CD4-positive, alpha-beta T cell (primary cell): ENCODE data around the gene RAB40C. TPM values are rescaled to one million over a fixed set of nuclear protein-coding genes. Genes with fewer than 3 reads are reported as not detected.

Experiments used
- ATAC-seq: fragments of 200-7000 bp; cut with Tn5 transposase; one replicate; pipeline ENCODE4 v1.10.0; 2022; ENCODE audit warnings: mild to moderate bottlenecking; ENCODE audit not compliant: poor library complexity
- CTCF ChIA-PET: fragments of 350-600 bp; sonication (Branson Sonifier 250); formaldehyde crosslinking; loops from one replicate; lab custom pipeline; 2021; ENCODE audit warnings: antibody characterized with exemption, inconsistent platforms; lab: Charles Lee
- POLR2A ChIA-PET: fragments of 350-600 bp; sonication (Branson Sonifier 250); formaldehyde crosslinking; loops from one replicate; lab custom pipeline; 2021; ENCODE audit warnings: antibody characterized with exemption, inconsistent platforms; lab: Charles Lee
- DNase-seq, 14 experiments: peaks; one replicate each; pipeline ENCODE4 v3.0.0-alpha.2; 2013 to 2020; ENCODE audit warnings: mixed read lengths in 2 of 14
- H3K27ac ChIP-seq, 2 donors: one replicate each; pipeline versions ENCODE4 v1.5.1 to v1.7.0; 2013; ENCODE audit warnings: low read length in 2 of 2, low read depth in 1 of 2, mild to moderate bottlenecking in 1 of 2
- H3K27me3 ChIP-seq, 2 experiments: 1 replicate in 1 of 2; 2 replicates in 1 of 2; pipeline versions ENCODE4 v1.6.1 to v1.7.0; 2013; ENCODE audit warnings: low read length in 2 of 2, control low read depth in 1 of 2, mild to moderate bottlenecking in 1 of 2, moderate library complexity in 1 of 2; ENCODE audit not compliant: insufficient read depth in 2 of 2, control insufficient read depth in 1 of 2
- H3K36me3 ChIP-seq: one replicate; pipeline ENCODE4 v1.6.1; 2013; ENCODE audit warnings: low read length, control low read depth; ENCODE audit not compliant: insufficient read depth
- H3K4me1 ChIP-seq: one replicate; pipeline ENCODE4 v1.6.1; 2013; ENCODE audit warnings: low read length, control low read depth; ENCODE audit not compliant: insufficient read depth
- H3K4me3 ChIP-seq: one replicate; pipeline ENCODE4 v1.5.1; 2013; ENCODE audit warnings: mild to moderate bottlenecking, low read length, moderate library complexity
- H3K9me3 ChIP-seq, 2 experiments: 1 replicate in 1 of 2; 2 replicates in 1 of 2; pipeline versions ENCODE4 v1.6.1 to v1.7.0; 2013; ENCODE audit warnings: low read length in 2 of 2, mild to moderate bottlenecking in 2 of 2, control low read depth in 1 of 2, moderate library complexity in 1 of 2; ENCODE audit not compliant: control insufficient read depth in 1 of 2, insufficient read depth in 1 of 2
- H3K27ac Mint-ChIP-seq: one replicate; pipeline ENCODE4 v1.8.0; 2020; ENCODE audit warnings: mixed read lengths
- H3K27me3 Mint-ChIP-seq: one replicate; pipeline ENCODE4 v1.8.0; 2021; ENCODE audit warnings: mixed read lengths
- H3K36me3 Mint-ChIP-seq: one replicate; pipeline ENCODE4 v1.8.0; 2021; ENCODE audit warnings: low read depth, mixed read lengths
- H3K4me1 Mint-ChIP-seq: one replicate; pipeline ENCODE4 v1.8.0; 2021; ENCODE audit warnings: low read depth, mixed read lengths
- H3K4me3 Mint-ChIP-seq: one replicate; pipeline ENCODE4 v1.8.0; 2020; ENCODE audit warnings: mild to moderate bottlenecking, mixed read lengths
- H3K9me3 Mint-ChIP-seq: one replicate; pipeline ENCODE4 v1.8.0; 2020; ENCODE audit warnings: mixed read lengths
- CTCF ChIP-seq: fragments of 200-600 bp; IDR thresholded peaks from one replicate; pipeline ENCODE4 v1.8.0; 2022; ENCODE audit warnings: antibody characterized with exemption, mild to moderate bottlenecking
- intact Hi-C, 2 experiments: fragments of 100-400 bp; cut with DNase I in 1 of 2; cut with micrococcal nuclease in 1 of 2; formaldehyde crosslinking; loops; one replicate each; pipeline versions ENCODE4 v1.15.1 to v1.9.0; 2023 to 2025; cut with DNase I, micrococcal nuclease
- total RNA-seq, 174 experiments: library from RNA in 2 of 174; stranded (reverse) in 2 of 174; gene quantifications; one replicate each; pipeline ENCODE4 v1.2.3 and lab custom pipeline; 2021 to 2026

RAB40C gene
- total RNA-seq, 2 experiments from 2014 or later, result 8.9 to 9.5 TPM

- no peak within 1 kb of the TSS for H3K4me3 ChIP-seq
- CTCF ChIA-PET, result no interaction called here
- intact Hi-C loops, result no loop called here
- peaks cover 17 to 24% of the 10 kb centered on the region in 2 experiments for H3K27me3 ChIP-seq
- peaks cover 0 to 23% of the 10 kb centered on the region in 2 experiments for H3K9me3 ChIP-seq
- no peaks in the 10 kb centered on the region for H3K9me3 Mint-ChIP-seq
- no peak within 1 kb of the TSS for H3K27ac ChIP-seq
- H3K36me3 Mint-ChIP-seq, result no peaks in the 10 kb centered on the region
- no peak for TF ChIP-seq CTCF
- DNase-seq, result no peak
- POLR2A ChIA-PET, result no interaction called here
- H3K4me1 ChIP-seq, result peaks cover 4% of the 10 kb centered on the region
- peaks cover 4% of the 10 kb centered on the region for H3K4me1 Mint-ChIP-seq
- H3K36me3 ChIP-seq, result no peaks in the 10 kb centered on the region
- no peak within 1 kb of the TSS for H3K4me3 Mint-ChIP-seq
- H3K27me3 Mint-ChIP-seq, result peaks cover 6% of the 10 kb centered on the region
- no peak for ATAC-seq
- no peak within 1 kb of the TSS for H3K27ac Mint-ChIP-seq
These were observed 29.6 kb upstream of the RAB40C start, which contains the start of gene PRR35 for GRCh38 chr16:560204-560700. Gene PRR35 (plus strand): TSS chr16:560394. CDS start chr16:563295, 2,901 bp downstream.

- Mint-ChIP-seq H3K27ac (no peak overlapping the region), H3K9me3 (no peaks in the 10 kb centered on the region), H3K36me3 (no peaks in the 10 kb centered on the region), H3K27me3 (peaks cover 6% of the 10 kb centered on the region), H3K4me3 (no peak overlapping the region), H3K4me1 (peaks cover 4% of the 10 kb centered on the region)
- ChIA-PET CTCF (no interaction called here), POLR2A (no interaction called here)
- no peak overlapping the region for H3K4me3 ChIP-seq
- intact Hi-C loops, result no loop called here
- H3K4me1 ChIP-seq, result peaks cover 7% of the 10 kb centered on the region
- DNase-seq (no peak), ATAC-seq (no peak)
- no peak for TF ChIP-seq CTCF
- peaks cover 17 to 24% of the 10 kb centered on the region in 2 experiments for H3K27me3 ChIP-seq
- no peaks in the 10 kb centered on the region for H3K36me3 ChIP-seq
- no peak overlapping the region for H3K27ac ChIP-seq
- H3K9me3 ChIP-seq, result peaks cover 0 to 23% of the 10 kb centered on the region in 2 experiments
These were observed 29.0 kb upstream of the RAB40C start for GRCh38 chr16:560701-561412.

GRCh38 chr16:561413-561794 lies 28.5 kb upstream of the RAB40C start:
- ChIA-PET POLR2A (no interaction called here), CTCF (no interaction called here)
- ATAC-seq (no peak), DNase-seq (no peak)
- no peak overlapping the region for H3K4me3 ChIP-seq
- H3K27me3 ChIP-seq, result peaks cover 17 to 24% of the 10 kb centered on the region in 2 experiments
- peaks cover 0 to 23% of the 10 kb centered on the region in 2 experiments for H3K9me3 ChIP-seq
- peaks cover 5% of the 10 kb centered on the region for H3K4me1 Mint-ChIP-seq
- no peaks in the 10 kb centered on the region for H3K9me3 Mint-ChIP-seq
- no peaks in the 10 kb centered on the region for H3K36me3 ChIP-seq
- H3K36me3 Mint-ChIP-seq, result no peaks in the 10 kb centered on the region
- H3K4me1 ChIP-seq, result peaks cover 13% of the 10 kb centered on the region
- no peak overlapping the region for H3K4me3 Mint-ChIP-seq
- H3K27ac Mint-ChIP-seq, result no peak overlapping the region
- peaks cover 6% of the 10 kb centered on the region for H3K27me3 Mint-ChIP-seq
- no peak for TF ChIP-seq CTCF
- intact Hi-C loops, result no loop called here
- H3K27ac ChIP-seq, result no peak overlapping the region
